Panc1 (cell line): ENCODE results near the gene CHD1L. TPM values are rescaled to one million over a fixed set of nuclear protein-coding genes. Genes with fewer than 3 reads are reported as not detected.

Experiments used
- ATAC-seq: fragments of 200-7000 bp; cut with Tn5 transposase; 2 replicates; pipeline ENCODE4 v1.9.1; 2020; ENCODE audit warnings: mild to moderate bottlenecking, moderate library complexity
- BruUV-seq: library from RNA; stranded (reverse); fragments of 400-500 nt; replicated peaks from 2 replicates; lab custom pipeline; 2021; lab: Mats Ljungman, UMichigan
- CTCF ChIA-PET: fragments of 300-600 bp; sonication (Branson Sonifier 250); formaldehyde crosslinking; loops from one replicate; lab custom pipeline; 2022; ENCODE audit warnings: antibody characterized with exemption; lab: Charles Lee
- POLR2A ChIA-PET: fragments of 300-600 bp; sonication (Branson Sonifier 250); formaldehyde crosslinking; loops from one replicate; lab custom pipeline; 2022; ENCODE audit warnings: antibody characterized with exemption; lab: Charles Lee
- DNase-seq: peaks from one replicate; pipeline ENCODE4 v3.0.0-alpha.2; 2010; ENCODE audit warnings: low read depth, low spot score
- H3K27ac ChIP-seq: 2 replicates; pipeline ENCODE4 v1.5.1; 2011; ENCODE audit warnings: mild to moderate bottlenecking, low read length, inconsistent platforms
- H3K27me3 ChIP-seq: fragments of 200-500 bp; sonication (Bioruptor generic); 2 replicates; pipeline ENCODE4 v1.6.0; 2014; ENCODE audit warnings: low read length, inconsistent platforms; ENCODE audit not compliant: control insufficient read depth, insufficient read depth
- H3K36me3 ChIP-seq: fragments of 200-500 bp; sonication (Bioruptor generic); 2 replicates; pipeline ENCODE4 v1.5.1; 2014; ENCODE audit warnings: inconsistent platforms, mild to moderate bottlenecking, low read length, moderate library complexity; ENCODE audit not compliant: control insufficient read depth, insufficient read depth
- H3K4me1 ChIP-seq: 2 replicates; pipeline ENCODE4 v1.5.1; 2011; ENCODE audit warnings: inconsistent platforms, mild to moderate bottlenecking, low read length, moderate library complexity; ENCODE audit not compliant: control insufficient read depth, insufficient read depth
- H3K4me3 ChIP-seq, 2 experiments: 2 replicates each; pipeline ENCODE4 v1.5.1; 2011 to 2012; ENCODE audit warnings: low read depth in 2 of 2, low read length in 2 of 2, mild to moderate bottlenecking in 2 of 2, inconsistent platforms in 1 of 2, moderate library complexity in 1 of 2
- H3K9me3 ChIP-seq: fragments of 200-500 bp; sonication (Bioruptor generic); 2 replicates; pipeline ENCODE4 v1.5.1; 2014; ENCODE audit warnings: low read depth, mild to moderate bottlenecking, inconsistent platforms, low read length, moderate library complexity; ENCODE audit not compliant: control insufficient read depth, insufficient read depth
- CTCF ChIP-seq: fragments of 450-650 bp; IDR thresholded peaks from 2 replicates; pipeline ENCODE4 v1.5.1; 2017; ENCODE audit warnings: mild to moderate bottlenecking
- POLR2AphosphoS5 ChIP-seq: IDR thresholded peaks from 2 replicates; pipeline ENCODE4 v1.6.1; 2012; ENCODE audit warnings: mild to moderate bottlenecking, low read depth, low read length, moderate library complexity
- REST ChIP-seq, 2 experiments: IDR thresholded peaks; 2 replicates each; pipeline ENCODE4 v1.6.1; 2011 to 2012; ENCODE audit warnings: low read depth in 2 of 2, control low read depth in 1 of 2, low read length in 1 of 2, mild to moderate bottlenecking in 1 of 2, moderate library complexity in 1 of 2; ENCODE audit not compliant: insufficient read depth in 1 of 2
- SIN3A ChIP-seq: IDR thresholded peaks from 2 replicates; pipeline ENCODE4 v1.6.1; 2012; ENCODE audit warnings: low read depth, mild to moderate bottlenecking, low read length, moderate library complexity, borderline replicate concordance; ENCODE audit not compliant: insufficient read depth
- TCF7L2 ChIP-seq: IDR thresholded peaks from 2 replicates; pipeline ENCODE4 v1.6.1; 2011; ENCODE audit warnings: mild to moderate bottlenecking, low read depth, low read length, inconsistent platforms
- in situ Hi-C: cut with HindIII; loops from 2 replicates; pipeline ENCODE4 v1.10.0; 2016; ENCODE audit warnings: low sequenced_read_pairs, low pct_unique_long_range_greater_than_20kb
- intact Hi-C: fragments of 100-400 bp; cut with micrococcal nuclease; formaldehyde crosslinking; loops from one replicate; pipeline ENCODE4 v1.10.0; 2022; ENCODE audit not compliant: unreplicated experiment
- total RNA-seq: library from RNA; stranded (reverse); gene quantifications from one replicate; pipeline ENCODE4 v1.2.1, GENCODE V29; 2021; ENCODE audit not compliant: unreplicated experiment

Gene CHD1L
- total RNA-seq, 1 experiment from 2014 or later, result 48.3 TPM

- Histone ChIP-seq H3K4me3 (no peak overlapping the region), H3K27ac (no peak overlapping the region), H3K36me3 (peaks cover 5% of the 10 kb centered on the region; the same call in 1 of the 2 replicates), H3K4me1 (peaks cover 12% of the 10 kb centered on the region; the same call in 1 of the 2 replicates), H3K27me3 (no peaks in the 10 kb centered on the region), H3K9me3 (no peaks in the 10 kb centered on the region)
- ATAC-seq (no peak), DNase-seq (no peak)
- intact Hi-C loops (no loop called here), in situ Hi-C loops (no loop called here)
- no TSS peak for BruUV-seq
- ChIA-PET CTCF (no interaction called here), POLR2A (no interaction called here)
- no peak for TF ChIP-seq TCF7L2
- no peak for TF ChIP-seq POLR2AphosphoS5
- no peak for TF ChIP-seq SIN3A
- TF ChIP-seq REST (IDR thresholded peaks at IDR 0.05; ENCODE audit: insufficient read depth in 1 of 2, low read depth in 2 of 2, low read length in 1 of 2), result no peak
- no peak for TF ChIP-seq CTCF
Measured at GRCh38 chr1:147245586-147246021, 3.1 kb downstream of the CHD1L start.

- TF ChIP-seq POLR2AphosphoS5 (no peak), TCF7L2 (no peak), REST (IDR thresholded peaks at IDR 0.05; ENCODE audit: insufficient read depth in 1 of 2, low read depth in 2 of 2, low read length in 1 of 2) (no peak), SIN3A (no peak), CTCF (no peak)
- H3K4me1 ChIP-seq, result peaks cover 12% of the 10 kb centered on the region; the same call in 1 of the 2 replicates
- no peak overlapping the region for H3K4me3 ChIP-seq
- no peak for ATAC-seq
- intact Hi-C loops, result no loop called here
- peaks cover 5% of the 10 kb centered on the region; the same call in 1 of the 2 replicates for H3K36me3 ChIP-seq
- in situ Hi-C loops, result no loop called here
- H3K27ac ChIP-seq, result no peak overlapping the region
- CTCF ChIA-PET, result no interaction called here
- no TSS peak for BruUV-seq
- POLR2A ChIA-PET, result no interaction called here
- H3K9me3 ChIP-seq, result no peaks in the 10 kb centered on the region
- no peaks in the 10 kb centered on the region for H3K27me3 ChIP-seq
- DNase-seq, result no peak
Measured at GRCh38 chr1:147246044-147246690, 3.7 kb downstream of the CHD1L start.
